Measurements from ENCODE around the gene CD86. TPM values are rescaled to one million over a fixed set of nuclear protein-coding genes. Genes with fewer than 3 reads are reported as not detected.

Gene CD86
- polyA plus RNA-seq, 1 experiment: not detected

DNA sequence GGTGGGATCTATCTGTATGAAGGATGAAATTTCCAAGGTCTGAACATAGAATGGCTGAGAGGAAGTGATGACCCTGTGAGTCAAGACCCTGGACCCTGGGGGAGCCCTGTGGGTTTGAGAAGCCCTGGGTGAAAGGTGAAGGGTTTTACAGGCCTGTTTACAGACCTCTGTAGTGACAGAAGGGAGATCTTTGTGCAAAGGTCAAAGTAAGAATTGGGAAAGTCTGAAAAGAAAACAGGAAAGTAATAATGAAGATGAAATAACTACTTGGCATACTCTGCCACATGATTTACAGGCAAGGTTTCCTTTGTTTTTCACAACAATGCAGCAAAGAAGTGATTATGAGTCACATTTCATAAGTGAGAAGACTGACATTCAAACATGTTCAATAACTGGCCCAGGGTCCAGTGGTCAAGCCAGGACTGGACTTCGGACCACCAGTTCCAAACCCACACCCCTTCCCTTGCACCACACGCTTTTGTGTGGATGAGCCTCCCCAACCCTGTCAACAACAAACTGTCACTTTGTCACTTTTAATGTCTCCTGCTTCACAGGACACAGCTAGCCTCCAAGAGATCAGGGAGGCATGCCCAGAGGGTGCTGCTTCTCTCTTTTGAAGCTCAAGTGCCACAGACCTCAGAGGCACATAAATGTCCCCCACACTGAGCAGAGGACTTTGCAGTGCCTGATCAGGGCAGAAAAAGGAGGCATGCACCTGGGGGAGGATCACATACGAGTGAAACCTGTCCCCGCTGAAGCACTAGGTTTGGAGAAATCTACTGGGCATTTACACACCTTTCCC, 21.5 kb downstream of the CD86 start:
- no peak for DNase-seq (ENCODE audit: low read depth)
- no peak overlapping the region for H3K4me3 ChIP-seq (ENCODE audit: low read depth, low read length)
- TF ChIP-seq, protein P1, sequence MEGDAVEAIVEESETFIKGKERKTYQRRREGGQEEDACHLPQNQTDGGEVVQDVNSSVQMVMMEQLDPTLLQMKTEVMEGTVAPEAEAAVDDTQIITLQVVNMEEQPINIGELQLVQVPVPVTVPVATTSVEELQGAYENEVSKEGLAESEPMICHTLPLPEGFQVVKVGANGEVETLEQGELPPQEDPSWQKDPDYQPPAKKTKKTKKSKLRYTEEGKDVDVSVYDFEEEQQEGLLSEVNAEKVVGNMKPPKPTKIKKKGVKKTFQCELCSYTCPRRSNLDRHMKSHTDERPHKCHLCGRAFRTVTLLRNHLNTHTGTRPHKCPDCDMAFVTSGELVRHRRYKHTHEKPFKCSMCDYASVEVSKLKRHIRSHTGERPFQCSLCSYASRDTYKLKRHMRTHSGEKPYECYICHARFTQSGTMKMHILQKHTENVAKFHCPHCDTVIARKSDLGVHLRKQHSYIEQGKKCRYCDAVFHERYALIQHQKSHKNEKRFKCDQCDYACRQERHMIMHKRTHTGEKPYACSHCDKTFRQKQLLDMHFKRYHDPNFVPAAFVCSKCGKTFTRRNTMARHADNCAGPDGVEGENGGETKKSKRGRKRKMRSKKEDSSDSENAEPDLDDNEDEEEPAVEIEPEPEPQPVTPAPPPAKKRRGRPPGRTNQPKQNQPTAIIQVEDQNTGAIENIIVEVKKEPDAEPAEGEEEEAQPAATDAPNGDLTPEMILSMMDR (IDR thresholded peaks at IDR 0.05; ENCODE audit: insufficient read depth, low read depth, low read length): no peak
- no peaks in the 10 kb centered on the region for H3K36me3 ChIP-seq (ENCODE audit: control insufficient read depth, insufficient read depth, low read length)
- POLR2A ChIA-PET: no interaction called here
- CTCF ChIA-PET: no interaction called here
- no peaks in the 10 kb centered on the region for H3K27me3 ChIP-seq (ENCODE audit: control insufficient read depth, insufficient read depth, low read length)

DNA sequence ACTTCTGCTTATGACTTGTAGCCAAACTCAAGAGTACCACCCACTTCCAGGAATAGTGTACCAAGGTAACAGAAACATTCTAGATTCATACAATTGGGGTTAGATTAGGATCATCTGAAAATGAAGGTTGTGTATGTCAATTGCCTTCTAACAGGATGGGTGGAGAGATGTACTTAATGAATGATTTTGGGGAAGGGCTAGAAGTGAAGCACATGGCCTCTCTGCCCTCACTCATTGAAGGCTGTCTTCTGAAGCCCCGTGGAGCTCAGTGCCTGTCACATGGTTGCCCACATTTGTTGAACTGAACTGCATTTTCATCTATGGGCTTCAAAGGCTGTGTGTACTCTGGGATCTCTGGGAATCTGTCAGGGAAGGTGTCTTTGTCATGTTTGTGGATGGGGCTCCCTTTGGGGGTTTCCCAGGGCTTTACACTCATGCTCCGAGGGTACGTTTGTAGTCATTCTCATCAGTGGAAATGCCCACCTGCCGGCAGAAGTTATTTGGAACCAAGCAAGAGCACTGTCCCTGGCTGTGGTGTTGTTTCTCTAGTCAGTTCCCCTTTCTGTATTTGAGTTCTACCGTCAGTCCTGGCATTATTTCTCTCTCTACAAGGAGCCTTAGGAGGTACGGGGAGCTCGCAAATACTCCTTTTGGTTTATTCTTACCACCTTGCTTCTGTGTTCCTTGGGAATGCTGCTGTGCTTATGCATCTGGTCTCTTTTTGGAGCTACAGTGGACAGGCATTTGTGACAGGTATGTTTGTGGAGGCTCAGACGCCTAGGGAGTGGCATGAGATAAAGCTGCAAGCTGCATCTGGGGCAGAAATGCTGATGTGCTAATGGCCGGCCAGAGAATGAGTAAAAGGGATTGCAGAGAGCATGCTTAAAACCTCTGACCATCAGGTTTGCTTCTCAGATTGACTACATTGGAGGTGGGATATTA, 22.4 kb downstream of the CD86 start:
- TF ChIP-seq, protein P1 (IDR thresholded peaks at IDR 0.05; ENCODE audit: insufficient read depth, low read depth, low read length): no peak
- Histone ChIP-seq H3K4me3 (ENCODE audit: low read depth, low read length) (no peak overlapping the region), H3K36me3 (ENCODE audit: control insufficient read depth, insufficient read depth, low read length) (no peaks in the 10 kb centered on the region), H3K27me3 (ENCODE audit: control insufficient read depth, insufficient read depth, low read length) (no peaks in the 10 kb centered on the region)
- ChIA-PET POLR2A (no interaction called here), CTCF (no interaction called here)
- DNase-seq (ENCODE audit: low read depth): no peak

- Histone ChIP-seq H3K36me3 (ENCODE audit: control insufficient read depth, insufficient read depth, low read length) (no peaks in the 10 kb centered on the region), H3K4me3 (ENCODE audit: low read depth, low read length) (no peak overlapping the region), H3K27me3 (ENCODE audit: control insufficient read depth, insufficient read depth, low read length) (no peaks in the 10 kb centered on the region)
- no peak for DNase-seq (ENCODE audit: low read depth)
- ChIA-PET POLR2A (no interaction called here), CTCF (no interaction called here)
- TF ChIP-seq, protein P1 (IDR thresholded peaks at IDR 0.05; ENCODE audit: insufficient read depth, low read depth, low read length): no peak
Observed at GRCh38 chr3:122078235-122078935, 23.2 kb downstream of the CD86 start.

- TF ChIP-seq, protein P1 (IDR thresholded peaks at IDR 0.05; ENCODE audit: insufficient read depth, low read depth, low read length): no peak
- ChIA-PET POLR2A (no interaction called here), CTCF (no interaction called here)
- DNase-seq (ENCODE audit: low read depth): no peak
- Histone ChIP-seq H3K36me3 (ENCODE audit: control insufficient read depth, insufficient read depth, low read length) (no peaks in the 10 kb centered on the region), H3K27me3 (ENCODE audit: control insufficient read depth, insufficient read depth, low read length) (no peaks in the 10 kb centered on the region), H3K4me3 (ENCODE audit: low read depth, low read length) (no peak overlapping the region)
Observed at GRCh38 chr3:122079524-122080206, 24.5 kb downstream of the CD86 start.
